SK-N-SH treated with all-trans-retinoic acid at 6 μM for 48 hours (cell line): ENCODE measurements around the gene COL28A1.

Source experiments
- ATAC-seq: fragments of 200-7000 bp; cut with Tn5 transposase; 3 replicates; pipeline ENCODE4 v1.9.1; 2020; ENCODE audit warnings: mild to moderate bottlenecking, moderate library complexity
- ARNTL ChIP-seq: fragments of 450-650 bp; formaldehyde crosslinking; IDR thresholded peaks from 2 replicates; pipeline ENCODE4 v1.5.0; 2020; ENCODE audit warnings: low read depth, mild to moderate bottlenecking, moderate library complexity, borderline replicate concordance
- BACH2 ChIP-seq: fragments of 250-450 bp; sonication (Bioruptor Pico); IDR thresholded peaks from 2 replicates; pipeline ENCODE4 v1.9.0; 2021; ENCODE audit warnings: mild to moderate bottlenecking, borderline replicate concordance
- CSDC2 ChIP-seq: fragments of 250-450 bp; sonication (Bioruptor Pico); IDR thresholded peaks from 2 replicates; pipeline ENCODE4 v1.5.0; 2020; ENCODE audit warnings: mild to moderate bottlenecking, moderate library complexity
- CSRNP3 ChIP-seq: fragments of 250-450 bp; sonication (Bioruptor Pico); IDR thresholded peaks from 2 replicates; pipeline ENCODE4 v1.5.1; 2021; ENCODE audit warnings: mild to moderate bottlenecking, moderate library complexity
- ESRRG ChIP-seq: fragments of 250-450 bp; sonication (Bioruptor Pico); IDR thresholded peaks from 2 replicates; pipeline ENCODE4 v1.6.1; 2021; ENCODE audit warnings: mild to moderate bottlenecking
- GLIS3 ChIP-seq: fragments of 250-450 bp; sonication (Bioruptor Pico); IDR thresholded peaks from 2 replicates; pipeline ENCODE4 v1.5.0; 2020; ENCODE audit warnings: mild to moderate bottlenecking, moderate library complexity
- ISL1 ChIP-seq: fragments of 250-450 bp; sonication (Bioruptor Pico); IDR thresholded peaks from 2 replicates; pipeline ENCODE4 v2.1.2; 2022; ENCODE audit warnings: mild to moderate bottlenecking, moderate library complexity
- OSR1 ChIP-seq: fragments of 250-450 bp; sonication (Bioruptor Pico); IDR thresholded peaks from 2 replicates; pipeline ENCODE4 v1.8.0; 2022; ENCODE audit warnings: moderate library complexity, mild to moderate bottlenecking, inconsistent platforms
- PATZ1 ChIP-seq: fragments of 250-450 bp; sonication (Bioruptor Pico); IDR thresholded peaks from 2 replicates; pipeline ENCODE4 v1.8.0; 2020; ENCODE audit warnings: mild to moderate bottlenecking, moderate library complexity, borderline replicate concordance
- POU6F1 ChIP-seq: fragments of 250-450 bp; sonication (Bioruptor Pico); IDR thresholded peaks from 2 replicates; pipeline ENCODE4 v1.8.0; 2021; ENCODE audit warnings: low read depth, mild to moderate bottlenecking, moderate library complexity, borderline replicate concordance
- RARB ChIP-seq: fragments of 250-450 bp; sonication (Bioruptor Pico); IDR thresholded peaks from 2 replicates; pipeline ENCODE4 v1.8.0; 2021; ENCODE audit warnings: mild to moderate bottlenecking, moderate library complexity
- SNAI2 ChIP-seq: fragments of 250-450 bp; sonication (Bioruptor Pico); IDR thresholded peaks from 2 replicates; pipeline ENCODE4 v1.5.0; 2020; ENCODE audit warnings: mild to moderate bottlenecking, moderate library complexity
- TCF4 ChIP-seq: fragments of 250-450 bp; sonication (Bioruptor Pico); IDR thresholded peaks from 2 replicates; pipeline ENCODE4 v1.8.0; 2021; ENCODE audit warnings: mild to moderate bottlenecking, moderate library complexity, borderline replicate concordance
- TOX ChIP-seq: fragments of 250-450 bp; sonication (Bioruptor Pico); IDR thresholded peaks from 2 replicates; pipeline ENCODE4 v1.8.0; 2021; ENCODE audit warnings: mild to moderate bottlenecking, moderate library complexity, borderline replicate concordance
- ZC3H10 ChIP-seq: fragments of 250-450 bp; sonication (Bioruptor Pico); IDR thresholded peaks from 2 replicates; pipeline ENCODE4 v1.5.1; 2021; ENCODE audit warnings: mild to moderate bottlenecking, moderate library complexity
- ZFP3 ChIP-seq: fragments of 250-450 bp; sonication (Bioruptor Pico); IDR thresholded peaks from 2 replicates; pipeline ENCODE4 v1.5.0; 2020; ENCODE audit warnings: mild to moderate bottlenecking, moderate library complexity
- ZFP30 ChIP-seq: fragments of 450-650 bp; formaldehyde crosslinking; IDR thresholded peaks from 2 replicates; pipeline ENCODE4 v1.5.0; 2022; ENCODE audit warnings: mild to moderate bottlenecking, moderate library complexity
- ZNF565 ChIP-seq: fragments of 450-650 bp; formaldehyde crosslinking; conservative IDR thresholded peaks from 2 replicates; pipeline ENCODE4 v1.5.0; 2020; ENCODE audit warnings: low read depth, mild to moderate bottlenecking, moderate library complexity
- ZNF70 ChIP-seq: fragments of 450-650 bp; formaldehyde crosslinking; IDR thresholded peaks from 2 replicates; pipeline ENCODE4 v1.5.0; 2020; ENCODE audit warnings: mild to moderate bottlenecking, moderate library complexity
- ZNF8 ChIP-seq: fragments of 450-650 bp; formaldehyde crosslinking; IDR thresholded peaks from 2 replicates; pipeline ENCODE4 v1.5.0; 2020; ENCODE audit warnings: mild to moderate bottlenecking, moderate library complexity
- TF ChIP-seq, protein P1 (sequence below): fragments of 250-450 bp; sonication (Bioruptor Pico); IDR thresholded peaks from 2 replicates; pipeline ENCODE4 v1.5.1; 2020; ENCODE audit warnings: low read depth, mild to moderate bottlenecking, moderate library complexity
- TF ChIP-seq, protein P2 (sequence below): fragments of 250-450 bp; sonication (Bioruptor Pico); IDR thresholded peaks from 2 replicates; pipeline ENCODE4 v1.5.0; 2020; ENCODE audit warnings: mild to moderate bottlenecking, moderate library complexity

Gene COL28A1

DNA sequence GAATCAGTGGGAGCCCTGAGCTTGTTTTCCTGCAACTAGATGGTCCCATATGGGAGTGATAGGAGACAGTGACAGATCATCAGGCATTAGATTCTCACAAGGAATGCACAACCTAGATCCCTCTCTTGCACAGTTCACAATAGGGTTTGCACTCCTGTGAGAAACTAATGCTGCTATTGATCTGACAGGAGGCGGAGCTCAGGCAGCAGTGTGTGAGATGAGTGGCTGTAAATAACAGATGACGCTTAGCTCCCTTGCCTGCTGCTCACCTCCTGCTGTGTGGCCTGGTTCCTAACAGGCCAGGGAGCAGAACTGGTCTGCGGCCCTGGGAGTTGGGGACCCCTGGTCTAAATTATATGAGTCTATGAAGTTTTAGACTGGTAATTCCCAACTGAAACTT, 34.9 kb upstream of the COL28A1 start:
- no peak for ATAC-seq
- TF ChIP-seq, protein P1, sequence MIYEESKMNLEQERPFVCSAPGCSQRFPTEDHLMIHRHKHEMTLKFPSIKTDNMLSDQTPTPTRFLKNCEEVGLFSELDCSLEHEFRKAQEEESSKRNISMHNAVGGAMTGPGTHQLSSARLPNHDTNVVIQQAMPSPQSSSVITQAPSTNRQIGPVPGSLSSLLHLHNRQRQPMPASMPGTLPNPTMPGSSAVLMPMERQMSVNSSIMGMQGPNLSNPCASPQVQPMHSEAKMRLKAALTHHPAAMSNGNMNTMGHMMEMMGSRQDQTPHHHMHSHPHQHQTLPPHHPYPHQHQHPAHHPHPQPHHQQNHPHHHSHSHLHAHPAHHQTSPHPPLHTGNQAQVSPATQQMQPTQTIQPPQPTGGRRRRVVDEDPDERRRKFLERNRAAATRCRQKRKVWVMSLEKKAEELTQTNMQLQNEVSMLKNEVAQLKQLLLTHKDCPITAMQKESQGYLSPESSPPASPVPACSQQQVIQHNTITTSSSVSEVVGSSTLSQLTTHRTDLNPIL (CRISPR knock-in tag), result no peak
- TF ChIP-seq ISL1 (CRISPR knock-in tag) (no peak), TOX (CRISPR knock-in tag) (no peak), ZC3H10 (CRISPR knock-in tag) (no peak)

GRCh38 chr7:7569615-7570014, 33.9 kb upstream of the COL28A1 start:
- no peak for ATAC-seq
- TF ChIP-seq ZC3H10 (CRISPR knock-in tag), result no peak
- TF ChIP-seq ZFP30 (CRISPR knock-in tag), result no peak
- no peak for TF ChIP-seq ZFP3 (CRISPR knock-in tag)
- no peak for TF ChIP-seq SNAI2 (CRISPR knock-in tag)
- TF ChIP-seq BACH2 (CRISPR knock-in tag), result no peak
- TF ChIP-seq ZNF565, result no peak
- no peak for TF ChIP-seq PATZ1 (CRISPR knock-in tag)
- TF ChIP-seq TOX (CRISPR knock-in tag), result no peak
- TF ChIP-seq ZNF8 (CRISPR knock-in tag), result no peak
- no peak for TF ChIP-seq CSDC2 (CRISPR knock-in tag)
- TF ChIP-seq GLIS3 (CRISPR knock-in tag), result no peak
- no peak for TF ChIP-seq ISL1 (CRISPR knock-in tag)
- no peak for TF ChIP-seq RARB

DNA sequence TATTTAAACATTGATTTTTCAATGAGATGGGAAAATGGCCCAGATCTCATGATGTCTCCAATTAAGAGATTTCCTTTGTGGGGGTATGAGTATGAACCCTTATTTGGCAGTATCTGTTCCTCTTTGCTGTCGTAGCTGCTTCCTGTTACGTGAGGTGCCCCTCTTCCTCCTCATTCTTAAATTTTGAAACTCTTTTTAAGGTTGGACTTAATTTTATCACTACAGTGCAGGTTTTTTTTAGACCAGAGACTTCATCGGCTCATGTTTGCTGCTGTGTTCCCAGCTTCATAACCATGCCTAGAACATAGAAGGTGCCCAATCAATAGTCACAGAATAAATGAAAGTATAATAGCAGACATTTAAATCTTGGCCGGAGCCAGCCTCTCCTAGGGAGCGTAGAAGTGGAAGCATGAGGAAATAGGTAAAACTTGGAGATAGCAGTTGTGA, 33.4 kb upstream of the COL28A1 start:
- no peak for TF ChIP-seq TCF4 (CRISPR knock-in tag)
- TF ChIP-seq, protein P1 (CRISPR knock-in tag), result no peak
- TF ChIP-seq ARNTL, result no peak
- no peak for TF ChIP-seq ESRRG (CRISPR knock-in tag)
- TF ChIP-seq RARB, result no peak
- TF ChIP-seq ZNF8 (CRISPR knock-in tag), result no peak
- TF ChIP-seq ZC3H10 (CRISPR knock-in tag), result no peak
- no peak for TF ChIP-seq ZNF70 (CRISPR knock-in tag)
- no peak for TF ChIP-seq ZNF565
- TF ChIP-seq CSRNP3 (CRISPR knock-in tag), result no peak
- no peak for TF ChIP-seq SNAI2 (CRISPR knock-in tag)
- no peak for TF ChIP-seq BACH2 (CRISPR knock-in tag)
- no peak for TF ChIP-seq POU6F1 (CRISPR knock-in tag)
- TF ChIP-seq, protein P2, sequence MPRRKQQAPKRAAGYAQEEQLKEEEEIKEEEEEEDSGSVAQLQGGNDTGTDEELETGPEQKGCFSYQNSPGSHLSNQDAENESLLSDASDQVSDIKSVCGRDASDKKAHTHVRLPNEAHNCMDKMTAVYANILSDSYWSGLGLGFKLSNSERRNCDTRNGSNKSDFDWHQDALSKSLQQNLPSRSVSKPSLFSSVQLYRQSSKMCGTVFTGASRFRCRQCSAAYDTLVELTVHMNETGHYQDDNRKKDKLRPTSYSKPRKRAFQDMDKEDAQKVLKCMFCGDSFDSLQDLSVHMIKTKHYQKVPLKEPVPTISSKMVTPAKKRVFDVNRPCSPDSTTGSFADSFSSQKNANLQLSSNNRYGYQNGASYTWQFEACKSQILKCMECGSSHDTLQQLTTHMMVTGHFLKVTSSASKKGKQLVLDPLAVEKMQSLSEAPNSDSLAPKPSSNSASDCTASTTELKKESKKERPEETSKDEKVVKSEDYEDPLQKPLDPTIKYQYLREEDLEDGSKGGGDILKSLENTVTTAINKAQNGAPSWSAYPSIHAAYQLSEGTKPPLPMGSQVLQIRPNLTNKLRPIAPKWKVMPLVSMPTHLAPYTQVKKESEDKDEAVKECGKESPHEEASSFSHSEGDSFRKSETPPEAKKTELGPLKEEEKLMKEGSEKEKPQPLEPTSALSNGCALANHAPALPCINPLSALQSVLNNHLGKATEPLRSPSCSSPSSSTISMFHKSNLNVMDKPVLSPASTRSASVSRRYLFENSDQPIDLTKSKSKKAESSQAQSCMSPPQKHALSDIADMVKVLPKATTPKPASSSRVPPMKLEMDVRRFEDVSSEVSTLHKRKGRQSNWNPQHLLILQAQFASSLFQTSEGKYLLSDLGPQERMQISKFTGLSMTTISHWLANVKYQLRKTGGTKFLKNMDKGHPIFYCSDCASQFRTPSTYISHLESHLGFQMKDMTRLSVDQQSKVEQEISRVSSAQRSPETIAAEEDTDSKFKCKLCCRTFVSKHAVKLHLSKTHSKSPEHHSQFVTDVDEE (CRISPR knock-in tag), result no peak
- TF ChIP-seq CSDC2 (CRISPR knock-in tag), result no peak
- TF ChIP-seq OSR1, result no peak
- no peak for TF ChIP-seq ISL1 (CRISPR knock-in tag)
- TF ChIP-seq TOX (CRISPR knock-in tag), result no peak
- TF ChIP-seq, all 23 proteins: peak for 0
- ATAC-seq, result no peak
